Measurements from ENCODE around the gene S100P.
"Not testable (repeated sequence)": the region's sequence is repeated elsewhere in the genome, so short reads cannot be mapped to it uniquely, and the experiment has no call there.

S100P gene

GRCh38 chr4:6720202-6720699, 26.6 kb downstream of the S100P start:
- DNase-seq (ENCODE audit: extremely low read depth in 1 of 2, low read depth in 1 of 2) = peak; percentile 63 to 82

GRCh38 chr4:6721121-6721520, 27.4 kb downstream of the S100P start:
- no peak for DNase-seq (ENCODE audit: extremely low read depth in 1 of 2, low read depth in 1 of 2)

- DNase-seq (ENCODE audit: extremely low read depth in 1 of 2, low read depth in 1 of 2) = no peak
Observed at GRCh38 chr4:6722891-6723290, 29.2 kb downstream of the S100P start.

- no peak for DNase-seq (ENCODE audit: extremely low read depth in 1 of 2, low read depth in 1 of 2)
Observed at GRCh38 chr4:6723851-6724250, 30.2 kb downstream of the S100P start.

GRCh38 chr4:6724421-6725111, 30.9 kb downstream of the S100P start:
- DNase-seq (ENCODE audit: extremely low read depth in 1 of 2, low read depth in 1 of 2) = no peak

GRCh38 chr4:6725427-6725961, 31.8 kb downstream of the S100P start:
- DNase-seq (ENCODE audit: extremely low read depth in 1 of 2, low read depth in 1 of 2) = not testable (repeated sequence)

GRCh38 chr4:6727081-6727942, 33.6 kb downstream of the S100P start:
- no peak for DNase-seq (ENCODE audit: extremely low read depth in 1 of 2, low read depth in 1 of 2)

GRCh38 chr4:6727943-6728250, 34.2 kb downstream of the S100P start:
- no peak for DNase-seq (ENCODE audit: extremely low read depth in 1 of 2, low read depth in 1 of 2)

- DNase-seq (ENCODE audit: extremely low read depth in 1 of 2, low read depth in 1 of 2) = no peak
Observed at GRCh38 chr4:6728320-6729029, 34.8 kb downstream of the S100P start.

GRCh38 chr4:6730603-6731317, 37.1 kb downstream of the S100P start:
- DNase-seq (ENCODE audit: extremely low read depth in 1 of 2, low read depth in 1 of 2) = no peak

- no peak for DNase-seq (ENCODE audit: extremely low read depth in 1 of 2, low read depth in 1 of 2)
Observed at GRCh38 chr4:6731318-6731675, 37.6 kb downstream of the S100P start.

GRCh38 chr4:6731780-6732179, 38.1 kb downstream of the S100P start:
- no peak for DNase-seq (ENCODE audit: extremely low read depth in 1 of 2, low read depth in 1 of 2)

- no peak for DNase-seq (ENCODE audit: extremely low read depth in 1 of 2, low read depth in 1 of 2)
Observed at GRCh38 chr4:6732441-6733357, 39.0 kb downstream of the S100P start.

GRCh38 chr4:6733358-6734164, 39.9 kb downstream of the S100P start:
- DNase-seq (ENCODE audit: extremely low read depth in 1 of 2, low read depth in 1 of 2) = no peak

GRCh38 chr4:6734165-6734786, 40.6 kb downstream of the S100P start:
- DNase-seq (ENCODE audit: extremely low read depth in 1 of 2, low read depth in 1 of 2) = no peak

- DNase-seq (ENCODE audit: extremely low read depth in 1 of 2, low read depth in 1 of 2) = no peak
Observed at GRCh38 chr4:6739920-6740319, 46.2 kb downstream of the S100P start.

GRCh38 chr4:6740347-6740746, 46.7 kb downstream of the S100P start:
- DNase-seq (ENCODE audit: extremely low read depth in 1 of 2, low read depth in 1 of 2) = no peak

- no peak for DNase-seq (ENCODE audit: extremely low read depth in 1 of 2, low read depth in 1 of 2)
Observed at GRCh38 chr4:6742507-6742906, 48.8 kb downstream of the S100P start.
